IMR-90 (cell line): ENCODE data around the gene TNRC6C. TPM values are rescaled to one million over a fixed set of nuclear protein-coding genes. Genes with fewer than 3 reads are reported as not detected.
"Not testable (repeated sequence)": the region's sequence is repeated elsewhere in the genome, so short reads cannot be mapped to it uniquely, and the experiment has no call there.

Source experiments
- ATAC-seq: fragments of 200-7000 bp; cut with Tn5 transposase; 2 replicates; pipeline ENCODE4 v1.9.1; 2020; ENCODE audit warnings: low read depth, mild to moderate bottlenecking, moderate library complexity
- BruUV-seq: library from RNA; stranded (reverse); fragments of 400-500 nt; replicated peaks from 2 replicates; lab custom pipeline; 2021; lab: Mats Ljungman, UMichigan
- CTCF ChIA-PET: fragments of 300-600 bp; formaldehyde crosslinking; extraction: SDS; loops from one replicate; lab custom pipeline; 2021; ENCODE audit warnings: antibody characterized with exemption; lab: Yijun Ruan, JAX
- POLR2A ChIA-PET: fragments of 300-600 bp; sonication (Branson Sonifier 250); formaldehyde crosslinking; loops from one replicate; lab custom pipeline; 2022; ENCODE audit warnings: antibody characterized with exemption; ENCODE audit not compliant: unreplicated experiment; lab: Charles Lee
- DNase-seq: peaks from one replicate; pipeline ENCODE4 v3.0.0; 2013
- H2AFZ ChIP-seq: replicated peaks from 2 replicates; pipeline ENCODE3; 2013; ENCODE audit warnings: low read length, mild to moderate bottlenecking; ENCODE audit not compliant: poor library complexity
- H2AK5ac ChIP-seq: 2 replicates; pipeline ENCODE4 v1.6.1; 2013; ENCODE audit warnings: low read depth, low read length, inconsistent platforms
- H2AK9ac ChIP-seq: replicated peaks from 2 replicates; pipeline ENCODE3; 2013; ENCODE audit warnings: mild to moderate bottlenecking, low read depth, low read length, moderate library complexity; ENCODE audit not compliant: poor library complexity
- H2BK120ac ChIP-seq: 2 replicates; pipeline ENCODE4 v1.6.1; 2013; ENCODE audit warnings: low read depth, low read length, inconsistent platforms
- H2BK15ac ChIP-seq: 3 replicates; pipeline ENCODE4 v1.6.1; 2013; ENCODE audit warnings: low read depth, low read length, inconsistent platforms
- H2BK20ac ChIP-seq: 2 replicates; pipeline ENCODE4 v1.6.1; 2013; ENCODE audit warnings: low read depth, mild to moderate bottlenecking, inconsistent platforms, low read length, moderate library complexity
- H2BK5ac ChIP-seq: 2 replicates; pipeline ENCODE4 v1.6.1; 2013; ENCODE audit warnings: mild to moderate bottlenecking, low read depth, low read length, inconsistent platforms; ENCODE audit not compliant: poor library complexity, severe bottlenecking
- H3K14ac ChIP-seq: replicated peaks from 2 replicates; pipeline ENCODE4 v1.6.1; 2013; ENCODE audit warnings: low read depth, low read length, inconsistent platforms
- H3K18ac ChIP-seq: 2 replicates; pipeline ENCODE4 v1.6.1; 2013; ENCODE audit warnings: low read depth, low read length, control low read depth
- H3K23ac ChIP-seq: 2 replicates; pipeline ENCODE4 v1.6.1; 2013; ENCODE audit warnings: low read depth, low read length, inconsistent platforms
- H3K27ac ChIP-seq: 2 replicates; pipeline ENCODE4 v1.5.1; 2013; ENCODE audit warnings: mild to moderate bottlenecking, control low read depth, low read length; ENCODE audit not compliant: insufficient read depth
- H3K27me3 ChIP-seq: 2 replicates; pipeline ENCODE4 v1.6.1; 2013; ENCODE audit warnings: low read length; ENCODE audit not compliant: control insufficient read depth, insufficient read depth
- H3K36me3 ChIP-seq: 2 replicates; pipeline ENCODE4 v1.6.1; 2013; ENCODE audit warnings: low read length, mixed read lengths; ENCODE audit not compliant: control insufficient read depth, insufficient read depth
- H3K4ac ChIP-seq: 2 replicates; pipeline ENCODE4 v1.6.1; 2013; ENCODE audit warnings: low read depth, low read length, inconsistent platforms
- H3K4me1 ChIP-seq: 2 replicates; pipeline ENCODE4 v1.6.1; 2013; ENCODE audit warnings: low read length, mixed read lengths; ENCODE audit not compliant: control insufficient read depth, insufficient read depth
- H3K4me2 ChIP-seq: 2 replicates; pipeline ENCODE4 v1.6.1; 2013; ENCODE audit warnings: low read depth, mild to moderate bottlenecking, control low read depth, low read length, moderate library complexity
- H3K4me3 ChIP-seq: 2 replicates; pipeline ENCODE4 v1.5.1; 2013; ENCODE audit warnings: low read depth, mild to moderate bottlenecking, control low read depth, low read length, moderate library complexity; ENCODE audit not compliant: insufficient read depth
- H3K56ac ChIP-seq: 2 replicates; pipeline ENCODE4 v1.6.1; 2013; ENCODE audit warnings: low read length, inconsistent platforms; ENCODE audit not compliant: insufficient read depth; ENCODE audit errors: extremely low read depth
- H3K79me1 ChIP-seq, 2 experiments: 2 replicates each; pipeline ENCODE4 v1.6.1; 2013; ENCODE audit warnings: low read length in 2 of 2, inconsistent platforms in 1 of 2, low read depth in 1 of 2
- H3K9ac ChIP-seq: 2 replicates; pipeline ENCODE4 v1.6.1; 2013; ENCODE audit warnings: low read depth, low read length, control low read depth
- H3K9me1 ChIP-seq: 2 replicates; pipeline ENCODE4 v1.6.1; 2013; ENCODE audit warnings: low read length, inconsistent platforms; ENCODE audit not compliant: insufficient read depth
- H3K9me3 ChIP-seq: 2 replicates; pipeline ENCODE4 v1.6.1; 2013; ENCODE audit warnings: low read length; ENCODE audit not compliant: control insufficient read depth, insufficient read depth
- H4K20me1 ChIP-seq: 2 replicates; pipeline ENCODE4 v1.6.1; 2013; ENCODE audit warnings: low read length, inconsistent platforms; ENCODE audit not compliant: insufficient read depth
- H4K5ac ChIP-seq: 2 replicates; pipeline ENCODE4 v1.6.1; 2013; ENCODE audit warnings: mild to moderate bottlenecking, low read depth, low read length, control low read depth
- H4K8ac ChIP-seq, 2 experiments: 2 replicates each; pipeline ENCODE4 v1.6.1; 2013; ENCODE audit warnings: low read depth in 2 of 2, low read length in 2 of 2, control low read depth in 1 of 2, inconsistent platforms in 1 of 2
- H4K91ac ChIP-seq: 2 replicates; pipeline ENCODE4 v1.6.1; 2013; ENCODE audit warnings: low read depth, low read length, inconsistent platforms; ENCODE audit not compliant: insufficient read depth
- whole genome bisulfite sequencing, 2 experiments: methylation state at CpG; one replicate each; pipeline versions ENCODE4 v1.1.5 to v1.1.7; 2013; ENCODE audit warnings: missing lambda C conversion rate in 2 of 2; ENCODE audit not compliant: insufficient read length in 1 of 2; ENCODE audit errors: extremely low coverage in 2 of 2; 5-methylcytosine and 5-hydroxymethylcytosine counted together
- dilution Hi-C: fragments of 300-500 bp; cut with HindIII; formaldehyde crosslinking; loops from one replicate; pipeline ENCODE4 v1.14.3; 2018; ENCODE audit warnings: low sequenced_read_pairs; ENCODE audit not compliant: unreplicated experiment
- in situ Hi-C: fragments of 300-500 bp; cut with MboI; formaldehyde crosslinking; loops from 3 replicates; pipeline ENCODE4 v1.14.3; 2019; ENCODE audit warnings: low sequenced_read_pairs, inconsistent platforms, mixed read lengths
- intact Hi-C: fragments of 100-400 bp; cut with micrococcal nuclease; formaldehyde crosslinking; loops from 2 replicates; pipeline ENCODE4 v1.10.0; 2022
- polyA plus RNA-seq, 3 experiments: library from polyadenylated mRNA; depleted of rRNA; stranded (reverse); fragments of >200 nt; gene quantifications; 2 replicates each; pipeline ENCODE4 v1.2.3, GENCODE V29; 2012; ENCODE audit warnings: low replicate concordance in 1 of 3
- total RNA-seq: library from RNA; depleted of rRNA; stranded (reverse); fragments of >200 nt; gene quantifications from 2 replicates; pipeline ENCODE4 v1.2.3, GENCODE V29; 2012

The TNRC6C gene
- total and polyA plus RNA-seq, 2 of the 4 experiments (the other 2 are of a cell fraction): 1.6 to 2.7 TPM

GRCh38 chr17:77972271-77972670 is 13.8 kb downstream of the TNRC6C start:
- H3K4me2 ChIP-seq, H4K5ac ChIP-seq, H3K9me1 ChIP-seq, H3K4me1 ChIP-seq, H3K27me3 ChIP-seq, H2AFZ ChIP-seq, intact Hi-C loops, H3K18ac ChIP-seq, H2BK15ac ChIP-seq, DNase-seq, H4K20me1 ChIP-seq, POLR2A ChIA-PET, H3K27ac ChIP-seq, BruUV-seq, H3K23ac ChIP-seq, H2AK9ac ChIP-seq, H3K9me3 ChIP-seq, CTCF ChIA-PET, H3K36me3 ChIP-seq, H2AK5ac ChIP-seq, H2BK120ac ChIP-seq, H3K4me3 ChIP-seq, H3K56ac ChIP-seq, ATAC-seq, in situ Hi-C loops, H4K91ac ChIP-seq, dilution Hi-C loops, H2BK5ac ChIP-seq, H3K9ac ChIP-seq, H2BK20ac ChIP-seq, H3K14ac ChIP-seq, H3K4ac ChIP-seq, H4K8ac ChIP-seq: not testable (repeated sequence)
- 100% methylated on average over 1 of the region's 3 CpGs; no CpG with 5 or more reads in 1 of the 2 experiments for WGBS, 2 experiments
- peaks cover 8 to 11% of the 10 kb centered on the region in 2 experiments for H3K79me1 ChIP-seq
